ENCODE measurements around the gene VPS16.
"Not testable (repeated sequence)": the region's sequence is repeated elsewhere in the genome, so short reads cannot be mapped to it uniquely, and the experiment has no call there.

Gene VPS16

DNA sequence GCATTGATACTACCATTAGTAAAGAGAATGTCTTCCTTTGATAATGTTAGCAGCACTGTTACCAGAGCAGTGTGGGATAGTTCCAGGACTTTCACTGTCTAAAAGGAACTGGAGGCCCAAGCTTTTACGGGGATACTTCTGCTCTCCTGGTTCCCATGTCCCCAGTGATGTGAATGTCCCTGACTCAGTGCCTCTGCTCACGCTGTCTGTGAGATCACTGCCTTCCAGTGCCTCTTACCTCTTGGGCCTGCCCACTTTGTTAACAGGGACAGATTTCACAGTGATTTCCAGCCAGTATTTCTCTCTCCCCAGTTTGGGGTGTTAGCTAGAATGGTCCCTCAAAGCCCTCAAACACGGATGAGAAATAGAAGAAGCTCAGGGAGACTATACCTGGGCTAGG, 47.2 kb downstream of the VPS16 start:
- DNase-seq: no peak
- in situ Hi-C loops (cut with MboI; ENCODE audit: low pct_unique_long_range_greater_than_20kb, low sequenced_read_pairs): no loop called here

DNA sequence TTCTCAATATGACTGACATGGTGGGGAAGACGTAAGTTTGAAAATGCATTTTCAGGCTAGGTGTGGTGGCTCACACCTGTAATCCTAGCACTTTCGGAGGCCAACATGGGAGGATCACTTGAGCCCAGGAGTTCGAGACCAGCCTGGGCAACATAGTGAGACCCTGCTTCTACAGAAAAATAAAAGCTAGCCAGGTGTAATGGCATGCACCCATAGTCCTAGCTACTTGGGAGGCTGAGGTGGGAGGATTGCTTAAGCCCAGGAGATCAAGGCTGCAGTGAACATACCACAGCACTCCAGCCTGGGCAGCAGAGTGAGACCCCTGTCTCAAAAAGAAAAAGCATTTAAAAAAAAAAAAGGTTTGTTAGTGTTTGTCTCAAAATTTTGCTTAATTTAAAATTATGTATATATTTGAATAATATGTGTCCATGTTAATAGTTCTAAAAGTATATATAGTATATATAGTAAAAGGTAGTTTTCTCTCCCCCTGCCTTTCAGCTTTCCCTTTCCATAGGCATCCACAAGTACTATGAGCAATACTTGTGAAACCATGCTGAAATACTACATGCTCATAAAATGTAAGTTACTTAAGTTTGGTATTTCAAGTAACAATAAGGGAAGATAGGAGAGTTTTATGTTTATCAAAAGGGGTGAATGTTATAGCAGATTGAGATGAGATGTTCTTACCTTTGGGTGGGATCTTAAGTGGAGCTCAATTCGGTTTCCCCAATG, 47.8 kb downstream of the VPS16 start:
- in situ Hi-C loops (cut with MboI; ENCODE audit: low pct_unique_long_range_greater_than_20kb, low sequenced_read_pairs): no loop called here
- DNase-seq: no peak

DNA sequence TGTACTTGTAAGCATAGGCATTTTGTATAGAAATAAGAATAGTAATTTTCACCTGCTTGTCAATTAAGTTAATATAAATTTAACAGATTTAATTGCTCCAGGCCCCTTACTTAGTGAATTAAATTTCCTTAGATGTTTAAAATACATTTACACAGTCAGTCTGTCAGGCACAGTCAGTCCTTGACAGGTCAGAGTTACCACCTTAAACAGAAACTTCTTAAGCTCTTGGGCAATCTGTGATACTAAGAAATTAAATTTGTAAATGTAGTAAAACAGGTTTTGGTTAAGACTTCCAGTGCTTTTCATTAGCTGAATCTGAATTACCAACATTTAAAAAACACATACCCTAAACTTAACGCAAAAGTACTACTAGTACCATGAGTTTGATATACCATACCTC, 48.7 kb downstream of the VPS16 start:
- in situ Hi-C loops (cut with MboI; ENCODE audit: low pct_unique_long_range_greater_than_20kb, low sequenced_read_pairs): no loop called here
- no peak for DNase-seq

DNA sequence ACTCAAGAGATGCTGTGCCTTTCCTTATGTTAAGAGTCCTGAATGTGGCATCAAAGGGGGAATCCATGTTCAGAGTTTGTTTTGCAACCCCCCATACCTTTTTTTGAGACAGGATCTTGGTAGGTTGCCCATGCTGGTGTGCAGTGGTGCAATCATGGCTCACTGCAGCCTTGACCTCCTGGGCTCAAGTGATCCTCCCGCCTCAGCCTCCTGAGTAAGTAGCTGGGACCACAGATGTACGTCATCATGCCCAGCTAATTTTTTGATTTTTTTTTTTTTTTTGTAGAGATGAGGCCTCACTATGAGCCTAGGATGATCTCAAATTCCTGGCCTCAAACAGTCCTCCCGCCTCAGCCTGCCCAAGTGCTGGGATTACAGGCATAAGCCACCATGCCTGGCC, 49.3 kb downstream of the VPS16 start:
- no peak for DNase-seq
- in situ Hi-C loops (cut with MboI; ENCODE audit: low pct_unique_long_range_greater_than_20kb, low sequenced_read_pairs): no loop called here

DNA sequence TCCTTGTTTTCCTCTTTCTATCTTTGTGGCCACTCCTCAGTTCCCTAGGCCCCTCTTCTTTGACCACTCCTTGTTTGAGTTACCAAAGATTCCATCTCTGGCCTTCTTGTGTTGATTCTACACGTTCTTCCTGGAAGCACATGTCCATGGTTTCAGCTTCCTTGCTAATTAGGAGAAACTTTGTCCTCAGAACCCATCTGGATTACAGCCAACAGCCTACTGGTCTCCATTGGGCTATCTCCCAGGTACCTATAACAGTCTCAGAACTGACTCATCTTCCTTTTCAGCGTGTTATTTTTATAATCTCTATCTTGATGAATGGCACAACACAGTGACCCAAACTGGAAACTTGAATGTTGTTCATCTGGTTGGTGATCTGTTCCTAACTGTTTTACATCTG, 50.2 kb downstream of the VPS16 start:
- in situ Hi-C loops (cut with MboI; ENCODE audit: low pct_unique_long_range_greater_than_20kb, low sequenced_read_pairs): no loop called here

DNA sequence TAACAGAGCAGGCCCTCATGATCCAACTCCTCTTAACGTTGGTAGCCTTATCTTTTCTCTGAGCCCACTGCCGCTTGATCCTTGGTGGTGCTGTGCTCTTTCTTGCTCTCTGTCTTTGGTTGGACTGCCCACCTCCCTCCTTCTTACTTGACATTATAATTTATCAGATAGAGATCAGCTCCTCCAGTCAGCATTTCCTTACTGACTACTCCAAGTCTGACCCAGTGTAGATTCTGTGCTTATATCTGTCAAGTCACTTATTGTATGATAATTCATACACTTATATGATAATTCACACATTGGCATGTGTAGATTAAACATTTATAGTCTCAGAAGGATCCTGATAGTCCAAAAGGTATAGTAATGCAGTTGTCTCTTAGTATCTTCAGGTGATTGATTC, 50.8 kb downstream of the VPS16 start:
- no peak for DNase-seq
- in situ Hi-C loops (cut with MboI; ENCODE audit: low pct_unique_long_range_greater_than_20kb, low sequenced_read_pairs): no loop called here

More for the DNA sequence above, 50.2 kb downstream of the VPS16 start:
- no peak for DNase-seq

DNA sequence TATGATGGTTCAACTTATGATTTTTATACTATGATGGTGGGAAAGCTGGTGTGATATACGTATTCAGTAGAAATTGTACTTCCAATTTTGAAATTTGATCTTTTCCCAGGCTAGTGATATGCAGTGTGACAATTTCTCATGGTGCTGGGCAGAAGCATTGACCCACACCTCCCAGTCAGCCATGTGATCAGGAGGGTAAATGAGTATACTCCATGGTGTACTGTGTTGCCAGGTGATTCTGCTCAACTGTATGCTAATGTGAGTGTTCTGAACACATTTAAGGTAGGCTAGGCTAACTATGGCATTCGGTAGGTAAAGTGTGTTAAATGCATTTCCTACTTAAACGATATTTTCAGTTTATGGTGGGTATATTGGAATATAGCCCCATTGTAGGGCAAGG, 51.8 kb downstream of the VPS16 start:
- DNase-seq: no peak

DNA sequence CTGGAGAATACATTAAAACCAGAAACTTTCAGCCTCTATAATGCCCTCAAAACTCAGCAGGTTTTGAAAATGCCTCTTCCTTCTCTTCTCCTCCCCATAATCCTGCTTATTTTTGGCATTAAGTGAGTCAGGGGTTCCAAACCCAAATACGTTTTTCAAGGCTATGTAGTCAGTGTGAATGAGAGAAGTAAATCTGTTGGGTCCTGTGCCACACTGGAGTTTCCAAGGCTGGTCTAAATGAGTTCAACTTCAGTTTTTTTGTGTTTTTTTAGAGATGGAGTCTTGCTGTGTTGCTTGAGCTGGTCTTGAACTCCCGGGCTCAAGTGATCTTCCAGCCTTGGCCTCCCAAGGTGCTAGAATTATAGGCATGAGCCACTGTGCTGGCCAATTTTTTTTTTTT, 53.7 kb downstream of the VPS16 start:
- no peak for DNase-seq
- in situ Hi-C loops (cut with MboI; ENCODE audit: low pct_unique_long_range_greater_than_20kb, low sequenced_read_pairs): no loop called here

More for the DNA sequence above, 51.8 kb downstream of the VPS16 start:
- in situ Hi-C loops (cut with MboI; ENCODE audit: low pct_unique_long_range_greater_than_20kb, low sequenced_read_pairs): no loop called here

DNA sequence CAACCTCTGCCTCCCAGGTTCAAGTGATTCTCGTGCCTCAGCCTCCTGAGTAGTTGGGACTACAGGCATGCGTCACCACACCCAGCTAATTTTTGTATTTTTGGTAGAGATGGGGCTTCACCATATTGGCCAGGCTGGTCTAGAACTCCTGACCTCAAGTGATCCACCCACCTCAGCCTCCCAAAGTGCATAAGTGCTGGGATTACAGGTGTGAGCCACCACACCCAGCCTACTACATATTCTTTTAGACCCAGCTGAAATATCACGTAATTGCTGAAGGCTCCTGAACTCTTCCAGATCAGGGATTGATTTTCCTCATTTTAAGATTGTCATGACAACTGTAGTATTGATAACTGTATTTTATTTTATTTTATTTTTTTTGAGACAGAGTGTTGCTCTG, 54.6 kb downstream of the VPS16 start:
- DNase-seq; in situ Hi-C loops (cut with MboI; ENCODE audit: low pct_unique_long_range_greater_than_20kb, low sequenced_read_pairs): not testable (repeated sequence)

DNA sequence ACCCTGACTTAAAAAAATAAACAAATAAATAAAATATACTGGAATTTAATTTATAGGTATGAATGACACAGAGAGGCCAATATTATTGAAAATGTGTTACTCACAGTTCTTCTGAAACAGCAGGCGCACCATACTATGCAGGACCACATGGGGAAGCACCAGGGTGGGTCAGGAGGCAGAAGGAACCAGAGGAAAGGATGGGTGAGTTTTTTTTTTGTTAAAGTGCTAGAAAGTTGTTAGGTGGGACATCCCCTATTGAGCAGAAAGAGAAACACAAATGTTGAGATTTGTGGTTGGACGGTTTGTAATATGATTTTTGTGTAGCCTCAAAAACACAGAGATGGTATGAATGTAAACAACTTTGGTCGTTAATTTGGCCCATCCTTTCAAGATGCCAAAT, 58.7 kb downstream of the VPS16 start:
- in situ Hi-C loops (cut with MboI; ENCODE audit: low pct_unique_long_range_greater_than_20kb, low sequenced_read_pairs): no loop called here

DNA sequence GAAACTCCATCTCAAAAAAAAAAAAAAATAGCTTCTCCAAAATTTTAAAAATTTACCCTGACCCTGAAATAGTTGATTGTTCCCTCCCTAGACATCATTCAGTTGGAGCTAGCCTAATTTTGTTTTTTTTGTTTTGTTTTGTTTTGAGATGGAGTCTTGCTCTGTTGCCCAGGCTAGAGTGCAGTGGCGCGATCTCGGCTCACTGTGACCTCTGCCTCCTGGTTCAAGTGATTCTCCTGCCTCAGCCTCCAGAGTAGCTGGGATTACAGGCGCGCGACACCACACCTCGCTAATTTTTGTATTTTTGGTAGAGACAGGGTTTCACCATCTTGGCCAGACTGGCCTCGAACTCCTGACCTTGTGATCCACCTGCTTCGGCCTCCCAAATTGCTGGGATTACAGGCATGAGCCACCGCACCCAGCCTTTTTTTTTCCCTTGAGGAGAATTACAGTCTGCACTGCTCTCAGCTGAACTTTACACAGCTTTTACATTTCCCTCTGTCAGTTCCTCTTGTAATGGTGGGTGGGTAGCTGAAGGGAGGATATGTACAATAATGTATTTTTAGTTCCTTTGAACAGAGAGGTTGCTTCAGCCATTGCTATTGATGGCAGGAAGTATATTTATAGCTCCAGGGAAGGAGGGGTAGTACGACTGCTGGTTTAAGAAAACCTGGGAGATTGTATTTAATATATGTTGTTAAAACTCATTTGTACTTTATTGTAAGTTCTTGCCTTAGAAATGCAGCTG, 60.5 kb downstream of the VPS16 start:
- in situ Hi-C loops (cut with MboI; ENCODE audit: low pct_unique_long_range_greater_than_20kb, low sequenced_read_pairs): no loop called here
- DNase-seq: peak; percentile 82

More for the DNA sequence above, 58.7 kb downstream of the VPS16 start:
- no peak for DNase-seq

DNA sequence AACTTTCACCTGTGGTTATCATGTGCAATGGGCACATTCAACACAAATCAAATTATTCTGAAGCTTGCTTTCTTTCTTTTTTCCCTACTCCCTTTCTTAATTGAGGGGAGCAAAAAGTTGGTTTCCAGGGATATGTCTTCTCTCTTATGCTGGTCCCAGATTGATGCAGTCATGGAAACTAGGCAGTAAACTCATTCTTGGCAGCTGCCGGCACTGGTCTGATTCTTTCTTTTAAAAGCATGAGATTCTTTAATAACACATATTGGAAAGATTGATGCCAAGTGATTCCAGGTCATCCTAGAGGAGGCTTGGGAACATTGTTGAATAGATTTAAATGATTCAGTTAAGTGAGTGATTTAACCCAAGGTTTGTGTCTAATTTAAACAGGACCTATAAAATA, 61.7 kb downstream of the VPS16 start:
- in situ Hi-C loops (cut with MboI; ENCODE audit: low pct_unique_long_range_greater_than_20kb, low sequenced_read_pairs): no loop called here
- no peak for DNase-seq

DNA sequence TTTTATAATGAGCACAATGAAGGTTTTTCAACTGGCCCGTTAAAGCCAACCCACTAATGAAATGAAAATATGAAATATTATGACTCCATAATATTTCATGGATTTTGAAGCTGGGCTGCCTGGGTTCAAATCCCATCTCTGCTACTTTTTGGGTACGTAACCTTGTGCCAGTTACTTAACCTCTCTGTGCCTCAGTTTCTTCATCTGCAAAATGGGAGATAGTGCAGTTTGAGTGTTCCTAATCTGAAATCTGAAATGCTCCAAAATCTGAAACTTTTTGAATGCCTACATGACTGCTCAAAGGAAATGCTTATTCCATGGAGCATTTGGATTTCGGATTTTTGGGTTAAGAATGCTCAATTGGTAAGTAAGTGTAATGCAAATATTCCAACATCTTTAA, 62.3 kb downstream of the VPS16 start:
- in situ Hi-C loops (cut with MboI; ENCODE audit: low pct_unique_long_range_greater_than_20kb, low sequenced_read_pairs): no loop called here

DNA sequence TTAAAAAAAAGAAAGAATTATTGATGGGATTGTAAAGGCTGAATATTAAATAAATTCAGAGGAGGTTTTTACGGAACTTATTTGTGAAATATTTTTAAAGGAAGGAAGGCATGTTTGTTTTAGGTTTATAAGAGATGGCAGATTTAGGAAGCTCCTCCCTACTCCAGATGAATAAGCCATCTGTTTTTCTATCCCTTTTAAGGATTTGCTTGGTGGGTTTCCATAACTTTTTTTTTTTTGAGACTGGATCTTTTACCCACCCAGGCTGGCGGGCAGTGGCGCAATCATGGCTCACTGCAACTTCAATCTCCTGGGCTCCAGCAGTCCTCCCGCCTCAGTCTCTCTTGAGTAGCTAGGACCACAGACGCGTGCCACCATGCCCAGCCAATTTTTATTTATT, 63.1 kb downstream of the VPS16 start:
- in situ Hi-C loops (cut with MboI; ENCODE audit: low pct_unique_long_range_greater_than_20kb, low sequenced_read_pairs): no loop called here

More for the DNA sequence above, 62.3 kb downstream of the VPS16 start:
- no peak for DNase-seq

DNA sequence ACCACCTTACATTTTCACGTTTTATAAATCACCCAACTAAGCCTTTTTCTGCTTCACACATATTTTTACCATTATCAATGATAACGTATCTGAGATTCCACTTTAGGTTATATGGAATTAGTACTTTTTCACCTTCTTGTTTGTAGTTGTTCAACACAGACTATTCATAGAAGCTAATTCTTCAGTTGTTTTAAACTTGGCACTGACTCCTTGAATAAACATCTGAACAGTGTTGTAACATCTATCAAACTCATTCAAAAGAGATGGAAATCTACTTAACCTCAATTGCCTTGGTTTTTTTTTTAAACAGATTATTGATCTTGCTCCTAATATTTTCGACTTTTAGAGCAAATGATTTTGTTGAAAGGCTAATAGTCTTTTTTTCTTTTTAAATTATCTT, 67.0 kb downstream of the VPS16 start:
- no peak for DNase-seq
- in situ Hi-C loops (cut with MboI; ENCODE audit: low pct_unique_long_range_greater_than_20kb, low sequenced_read_pairs): no loop called here

More for the DNA sequence above, 63.1 kb downstream of the VPS16 start:
- no peak for DNase-seq

DNA sequence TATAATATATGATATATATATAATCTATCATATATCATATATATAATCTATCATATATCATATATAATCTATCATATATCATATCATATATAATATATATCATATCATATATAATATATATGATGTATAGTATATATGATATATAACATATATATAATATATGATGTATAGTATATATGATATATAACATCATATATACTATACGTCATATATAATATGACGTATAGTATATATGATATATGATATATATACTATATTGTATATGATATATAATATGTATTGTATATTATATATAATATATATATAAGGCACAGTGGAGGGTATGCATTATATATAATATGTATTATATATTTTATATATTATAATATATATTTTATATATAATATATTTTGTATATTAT, 69.4 kb downstream of the VPS16 start:
- no peak for DNase-seq
- in situ Hi-C loops (cut with MboI; ENCODE audit: low pct_unique_long_range_greater_than_20kb, low sequenced_read_pairs): no loop called here

DNA sequence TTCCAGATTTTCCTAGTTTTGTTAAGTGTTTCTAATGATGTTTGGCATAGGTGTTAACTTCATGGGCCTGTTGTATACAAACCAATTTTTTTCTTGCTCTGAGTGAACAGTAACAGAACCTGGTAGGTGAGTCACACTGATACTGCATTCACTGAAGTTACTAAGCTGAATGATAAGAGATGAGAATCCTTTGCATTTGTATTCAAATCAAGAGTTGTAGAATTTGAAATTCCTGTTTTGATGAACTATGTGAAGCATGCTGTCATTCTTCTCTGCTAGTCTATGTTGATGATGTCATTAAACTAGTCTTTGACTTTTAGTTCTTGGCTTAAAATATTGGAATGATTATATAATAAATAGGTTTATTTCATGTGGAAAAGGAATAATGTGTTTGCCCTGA, 70.7 kb downstream of the VPS16 start:
- in situ Hi-C loops (cut with MboI; ENCODE audit: low pct_unique_long_range_greater_than_20kb, low sequenced_read_pairs): no loop called here
- no peak for DNase-seq

DNA sequence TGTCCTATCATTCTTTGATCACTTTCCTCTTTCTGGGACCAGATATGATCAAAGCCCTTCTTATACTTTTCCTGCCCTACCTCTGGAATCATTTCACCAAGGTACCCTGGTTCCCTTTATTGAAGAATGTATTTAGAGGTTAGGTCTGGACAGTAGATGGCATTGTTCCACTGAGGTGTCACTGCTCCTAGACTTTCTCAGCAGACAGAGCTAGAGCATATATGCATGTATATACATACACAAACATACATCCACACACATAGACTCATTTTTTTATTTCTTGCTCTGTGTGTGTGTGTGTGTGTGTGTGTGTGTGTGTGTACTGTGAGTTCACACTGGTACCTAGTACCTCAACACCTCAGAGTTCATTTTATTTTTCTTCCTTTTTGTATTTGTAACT, 73.6 kb downstream of the VPS16 start:
- DNase-seq: peak; percentile 35
- in situ Hi-C loops (cut with MboI; ENCODE audit: low pct_unique_long_range_greater_than_20kb, low sequenced_read_pairs): no loop called here
